Type B pancreatic cell (in vitro differentiated cells): Measurements from ENCODE around the gene PVR. TPM values are rescaled to one million over a fixed set of nuclear protein-coding genes. Genes with fewer than 3 reads are reported as not detected.
"Not testable (repeated sequence)": the region's sequence is repeated elsewhere in the genome, so short reads cannot be mapped to it uniquely, and the experiment has no call there.

Experiments
- DNase-seq: peaks from one replicate; pipeline ENCODE4 v3.0.0; 2021; ENCODE audit warnings: mixed read lengths; ENCODE audit not compliant: unreplicated experiment; ENCODE audit errors: extremely low spot score
- H3K27ac Mint-ChIP-seq: 2 replicates; pipeline ENCODE4 v1.8.0; 2021; ENCODE audit warnings: mild to moderate bottlenecking, mixed read lengths
- H3K27me3 Mint-ChIP-seq: 2 replicates; pipeline ENCODE4 v1.8.0; 2021; ENCODE audit warnings: mixed read lengths
- H3K36me3 Mint-ChIP-seq: 2 replicates; pipeline ENCODE4 v1.8.0; 2021; ENCODE audit warnings: mixed read lengths
- H3K4me1 Mint-ChIP-seq: one replicate; pipeline ENCODE4 v1.8.0; 2021; ENCODE audit warnings: mixed read lengths; ENCODE audit not compliant: unreplicated experiment
- H3K4me3 Mint-ChIP-seq: 2 replicates; pipeline ENCODE4 v1.8.0; 2021; ENCODE audit warnings: mild to moderate bottlenecking, mixed read lengths
- H3K9me3 Mint-ChIP-seq: 2 replicates; pipeline ENCODE4 v1.8.0; 2021; ENCODE audit warnings: mixed read lengths
- total RNA-seq: library from RNA; stranded (reverse); gene quantifications from 2 replicates; pipeline ENCODE4 v1.2.1, GENCODE V29; 2021; ENCODE audit warnings: low replicate concordance
- TF ChIP-seq, protein P1 (sequence below): fragments of 200-600 bp; sonication (generic); conservative IDR thresholded peaks from 2 replicates; pipeline ENCODE4 v1.5.0; 2021; ENCODE audit warnings: antibody characterized with exemption, mild to moderate bottlenecking

The PVR gene
- total RNA-seq, 1 donor from 2014 or later, result 29.7 TPM

DNA sequence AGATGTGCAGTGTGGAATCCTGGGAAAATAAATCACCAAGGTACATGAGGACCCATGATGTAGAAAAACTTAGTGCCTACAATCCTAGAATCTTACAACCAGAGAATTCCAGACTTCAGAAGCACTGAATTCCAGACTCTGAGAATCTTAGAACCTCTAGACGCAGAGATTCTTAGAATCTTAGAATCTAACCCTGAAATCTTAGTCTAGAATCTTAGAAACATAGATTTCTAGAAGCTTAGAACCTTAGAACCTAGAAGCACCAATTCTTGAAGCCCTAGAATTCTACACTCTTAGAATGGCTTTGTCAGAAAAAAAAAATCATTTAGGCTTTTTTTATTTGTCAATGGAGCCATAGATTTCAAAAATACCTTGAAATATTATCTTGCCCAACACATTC, 61.3 kb downstream of the PVR start:
- DNase-seq, result no peak
- Mint-ChIP-seq H3K27me3 (no peaks in the 10 kb centered on the region), H3K9me3 (no peaks in the 10 kb centered on the region), H3K4me3 (no peak overlapping the region), H3K36me3 (no peaks in the 10 kb centered on the region), H3K27ac (no peak overlapping the region), H3K4me1 (peaks cover 3% of the 10 kb centered on the region)
- TF ChIP-seq, protein P1, sequence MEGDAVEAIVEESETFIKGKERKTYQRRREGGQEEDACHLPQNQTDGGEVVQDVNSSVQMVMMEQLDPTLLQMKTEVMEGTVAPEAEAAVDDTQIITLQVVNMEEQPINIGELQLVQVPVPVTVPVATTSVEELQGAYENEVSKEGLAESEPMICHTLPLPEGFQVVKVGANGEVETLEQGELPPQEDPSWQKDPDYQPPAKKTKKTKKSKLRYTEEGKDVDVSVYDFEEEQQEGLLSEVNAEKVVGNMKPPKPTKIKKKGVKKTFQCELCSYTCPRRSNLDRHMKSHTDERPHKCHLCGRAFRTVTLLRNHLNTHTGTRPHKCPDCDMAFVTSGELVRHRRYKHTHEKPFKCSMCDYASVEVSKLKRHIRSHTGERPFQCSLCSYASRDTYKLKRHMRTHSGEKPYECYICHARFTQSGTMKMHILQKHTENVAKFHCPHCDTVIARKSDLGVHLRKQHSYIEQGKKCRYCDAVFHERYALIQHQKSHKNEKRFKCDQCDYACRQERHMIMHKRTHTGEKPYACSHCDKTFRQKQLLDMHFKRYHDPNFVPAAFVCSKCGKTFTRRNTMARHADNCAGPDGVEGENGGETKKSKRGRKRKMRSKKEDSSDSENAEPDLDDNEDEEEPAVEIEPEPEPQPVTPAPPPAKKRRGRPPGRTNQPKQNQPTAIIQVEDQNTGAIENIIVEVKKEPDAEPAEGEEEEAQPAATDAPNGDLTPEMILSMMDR, result no peak

DNA sequence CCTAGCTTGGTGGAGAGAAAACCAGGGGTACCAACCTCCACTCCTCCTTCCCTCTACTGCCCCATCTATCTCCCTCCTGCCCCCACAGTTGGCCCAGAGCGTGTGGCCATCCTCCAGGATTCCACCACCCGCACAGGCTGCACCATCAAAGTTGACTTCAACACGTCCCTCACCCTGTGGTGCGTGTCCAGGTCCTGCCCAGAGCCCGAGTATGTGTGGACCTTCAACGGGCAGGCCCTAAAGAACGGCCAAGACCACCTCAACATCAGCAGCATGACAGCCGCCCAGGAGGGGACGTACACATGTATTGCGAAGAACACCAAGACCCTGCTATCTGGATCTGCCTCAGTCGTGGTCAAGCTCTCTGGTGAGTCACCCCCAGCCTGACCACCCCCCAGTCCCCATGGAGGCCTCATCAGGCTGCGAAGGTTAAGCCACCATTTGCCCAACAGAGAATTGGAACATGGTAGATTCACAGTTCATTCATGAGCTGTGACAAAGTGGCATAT, 61.8 kb downstream of the PVR start:
- no peaks in the 10 kb centered on the region for H3K27me3 Mint-ChIP-seq
- no peak overlapping the region for H3K27ac Mint-ChIP-seq
- peaks cover 3% of the 10 kb centered on the region for H3K4me1 Mint-ChIP-seq
- H3K9me3 Mint-ChIP-seq, result no peaks in the 10 kb centered on the region
- no peak for DNase-seq
- no peaks in the 10 kb centered on the region for H3K36me3 Mint-ChIP-seq
- TF ChIP-seq, protein P1, result no peak
- no peak overlapping the region for H3K4me3 Mint-ChIP-seq

DNA sequence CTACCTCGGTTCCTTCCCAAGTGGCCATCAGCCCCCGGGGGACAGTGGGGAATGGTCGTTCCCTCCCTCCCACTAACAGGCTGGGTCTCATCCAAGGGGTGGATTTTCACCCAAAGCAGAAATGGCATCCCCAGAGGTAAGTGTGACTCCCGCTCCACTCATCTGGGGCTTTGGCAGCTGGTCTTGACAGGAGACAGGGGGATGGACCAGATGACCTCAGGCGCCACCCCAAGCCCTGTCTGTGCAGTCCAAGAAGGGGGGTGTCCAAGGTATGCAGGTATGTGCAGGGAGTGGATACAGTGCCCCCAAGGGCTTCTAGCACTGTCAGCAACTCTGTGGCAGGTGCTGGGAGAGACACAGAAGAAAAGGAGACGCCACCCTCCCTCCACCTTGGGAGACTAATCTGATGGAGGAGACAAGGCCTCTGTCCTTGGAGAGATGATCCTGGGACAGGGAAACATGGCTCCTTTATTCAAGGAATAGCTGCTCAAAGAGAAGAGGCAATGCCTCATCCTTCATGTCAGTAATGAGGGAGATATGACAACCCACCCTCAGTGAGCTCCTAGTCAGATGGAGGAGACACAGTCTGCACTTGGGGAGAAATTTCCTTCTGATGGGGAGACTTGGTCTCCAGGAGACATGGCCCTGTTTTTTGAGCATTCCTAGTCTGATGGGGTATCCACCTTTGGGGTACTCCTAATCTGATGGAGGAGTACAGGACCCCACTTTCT, 63.0 kb downstream of the PVR start:
- Mint-ChIP-seq H3K27me3 (no peaks in the 10 kb centered on the region), H3K4me1 (peaks cover 3% of the 10 kb centered on the region)

DNA sequence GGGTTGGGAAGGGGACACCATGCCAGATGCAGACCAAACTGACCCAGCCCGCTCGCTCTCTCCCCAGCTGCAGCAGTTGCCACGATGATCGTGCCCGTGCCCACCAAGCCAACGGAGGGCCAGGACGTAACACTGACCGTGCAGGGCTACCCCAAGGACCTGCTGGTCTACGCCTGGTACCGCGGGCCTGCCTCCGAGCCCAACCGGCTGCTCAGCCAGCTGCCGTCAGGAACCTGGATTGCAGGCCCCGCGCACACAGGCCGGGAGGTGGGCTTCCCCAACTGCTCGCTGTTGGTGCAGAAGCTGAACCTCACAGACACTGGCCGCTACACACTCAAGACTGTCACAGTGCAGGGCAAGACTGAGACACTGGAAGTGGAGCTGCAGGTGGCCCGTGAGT, 64.1 kb downstream of the PVR start:
- H3K27me3 Mint-ChIP-seq, result no peaks in the 10 kb centered on the region
- TF ChIP-seq, protein P1, result no peak
- H3K4me3 Mint-ChIP-seq, result no peak overlapping the region
- H3K27ac Mint-ChIP-seq, result no peak overlapping the region
- H3K9me3 Mint-ChIP-seq, result no peaks in the 10 kb centered on the region
- H3K36me3 Mint-ChIP-seq, result no peaks in the 10 kb centered on the region
- H3K4me1 Mint-ChIP-seq, result peaks cover 3% of the 10 kb centered on the region
- no peak for DNase-seq

More for the DNA sequence above, 63.0 kb downstream of the PVR start:
- TF ChIP-seq, protein P1, result no peak
- Mint-ChIP-seq H3K4me3 (no peak overlapping the region), H3K36me3 (no peaks in the 10 kb centered on the region), H3K27ac (no peak overlapping the region), H3K9me3 (no peaks in the 10 kb centered on the region)
- DNase-seq, result no peak

DNA sequence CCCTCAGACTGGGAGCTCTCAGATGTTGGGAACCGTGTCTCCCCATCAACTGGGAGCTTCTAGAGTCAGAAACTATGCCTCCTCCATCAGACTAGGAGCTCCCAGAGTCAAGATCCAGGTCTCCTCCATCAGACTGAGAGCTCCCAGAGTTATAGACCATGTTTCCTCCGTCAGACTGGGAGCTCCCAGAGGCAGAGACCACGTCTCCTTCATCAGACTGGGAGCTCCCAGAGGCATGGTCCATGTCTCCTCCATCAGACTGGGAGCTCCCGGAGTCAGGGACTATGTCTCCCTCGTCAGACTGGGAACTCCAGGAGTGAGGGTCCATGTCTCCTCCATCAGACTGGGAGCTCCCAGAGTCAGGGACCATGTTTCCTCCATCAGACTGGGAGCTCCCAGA, 65.2 kb downstream of the PVR start:
- TF ChIP-seq, protein P1, result no peak
- no peak overlapping the region for H3K4me3 Mint-ChIP-seq
- no peaks in the 10 kb centered on the region for H3K9me3 Mint-ChIP-seq
- H3K4me1 Mint-ChIP-seq, result peaks cover 3% of the 10 kb centered on the region
- no peak for DNase-seq
- H3K27ac Mint-ChIP-seq, result no peak overlapping the region
- no peaks in the 10 kb centered on the region for H3K36me3 Mint-ChIP-seq
- no peaks in the 10 kb centered on the region for H3K27me3 Mint-ChIP-seq

DNA sequence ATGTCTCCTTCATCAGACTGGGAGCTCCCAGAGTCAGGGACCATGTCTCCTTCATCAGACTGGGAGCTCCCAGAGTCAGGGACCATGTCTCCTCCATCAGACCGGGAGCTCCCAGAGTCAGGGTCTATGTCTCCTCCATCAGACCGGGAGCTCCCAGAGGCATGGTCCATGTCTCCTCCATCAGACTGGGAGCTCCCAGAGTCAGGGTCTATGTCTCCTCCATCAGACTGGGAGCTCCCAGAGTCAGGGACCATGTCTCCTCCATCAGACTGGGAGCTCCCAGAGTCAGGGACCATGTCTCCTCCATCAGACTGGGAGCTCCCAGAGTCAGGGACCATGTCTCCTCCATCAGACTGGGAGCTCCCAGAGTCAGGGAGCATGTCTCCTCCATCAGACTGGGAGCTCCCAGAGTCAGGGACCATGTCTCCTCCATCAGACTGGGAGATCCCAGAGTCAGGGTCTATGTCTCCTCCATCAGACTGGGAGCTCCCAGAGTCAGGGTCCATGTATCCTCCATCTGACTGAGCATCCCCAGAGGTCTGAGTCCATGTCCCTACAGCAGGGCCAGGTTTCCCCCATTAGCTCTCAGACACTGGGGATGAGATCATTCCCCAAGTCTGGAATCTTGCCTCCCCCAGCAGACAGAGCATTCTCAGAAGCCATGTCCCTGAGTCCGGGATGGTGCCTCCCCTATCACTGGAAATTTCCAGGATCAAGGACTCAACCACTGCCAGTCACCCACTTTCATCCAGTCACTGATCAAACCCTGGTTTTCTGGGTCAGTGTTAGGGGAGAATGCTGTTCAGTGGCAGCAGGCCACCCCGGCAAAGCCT, 65.9 kb downstream of the PVR start:
- not testable (repeated sequence) for H3K9me3 Mint-ChIP-seq, H3K27me3 Mint-ChIP-seq, DNase-seq, H3K27ac Mint-ChIP-seq, H3K4me1 Mint-ChIP-seq, H3K4me3 Mint-ChIP-seq, H3K36me3 Mint-ChIP-seq
